ENCODE results near the gene SLC9A8. TPM values are rescaled to one million over a fixed set of nuclear protein-coding genes. Genes with fewer than 3 reads are reported as not detected.

SLC9A8 gene
- total RNA-seq, 1 donor from 2014 or later = 10.5 TPM

- no peak for TF ChIP-seq CTCF (IDR thresholded peaks at IDR 0.05; ENCODE audit: unreplicated experiment)
- Mint-ChIP-seq H3K27me3 (ENCODE audit: unreplicated experiment) (peaks cover 4% of the 10 kb centered on the region), H3K4me3 (ENCODE audit: unreplicated experiment) (no peak overlapping the region), H3K27ac (ENCODE audit: unreplicated experiment) (no peak overlapping the region), H3K36me3 (ENCODE audit: low read depth, unreplicated experiment) (no peaks in the 10 kb centered on the region), H3K4me1 (ENCODE audit: unreplicated experiment) (peaks cover 11% of the 10 kb centered on the region), H3K9me3 (ENCODE audit: unreplicated experiment) (no peaks in the 10 kb centered on the region)
- DNase-seq (ENCODE audit: low spot score) = no peak
These were observed 105.8 kb downstream of the SLC9A8 start for GRCh38 chr20:49918446-49918845.

- Mint-ChIP-seq H3K36me3 (ENCODE audit: low read depth, unreplicated experiment) (no peaks in the 10 kb centered on the region), H3K27ac (ENCODE audit: unreplicated experiment) (no peak overlapping the region), H3K9me3 (ENCODE audit: unreplicated experiment) (no peaks in the 10 kb centered on the region), H3K27me3 (ENCODE audit: unreplicated experiment) (peaks cover 4% of the 10 kb centered on the region), H3K4me3 (ENCODE audit: unreplicated experiment) (no peak overlapping the region), H3K4me1 (ENCODE audit: unreplicated experiment) (peaks cover 11% of the 10 kb centered on the region)
- TF ChIP-seq CTCF (IDR thresholded peaks at IDR 0.05; ENCODE audit: unreplicated experiment) = no peak
- DNase-seq (ENCODE audit: low spot score) = no peak
These were observed 106.4 kb downstream of the SLC9A8 start for GRCh38 chr20:49919009-49919408.

GRCh38 chr20:49919461-49919860 lies 106.8 kb downstream of the SLC9A8 start:
- H3K36me3 Mint-ChIP-seq (ENCODE audit: low read depth, unreplicated experiment) = no peaks in the 10 kb centered on the region
- peaks cover 2% of the 10 kb centered on the region for H3K27me3 Mint-ChIP-seq (ENCODE audit: unreplicated experiment)
- peaks cover 8% of the 10 kb centered on the region for H3K4me1 Mint-ChIP-seq (ENCODE audit: unreplicated experiment)
- no peak for TF ChIP-seq CTCF (IDR thresholded peaks at IDR 0.05; ENCODE audit: unreplicated experiment)
- no peak for DNase-seq (ENCODE audit: low spot score)
- H3K27ac Mint-ChIP-seq (ENCODE audit: unreplicated experiment) = no peak overlapping the region
- no peak overlapping the region for H3K4me3 Mint-ChIP-seq (ENCODE audit: unreplicated experiment)
- H3K9me3 Mint-ChIP-seq (ENCODE audit: unreplicated experiment) = no peaks in the 10 kb centered on the region

- Mint-ChIP-seq H3K9me3 (ENCODE audit: unreplicated experiment) (no peaks in the 10 kb centered on the region), H3K27ac (ENCODE audit: unreplicated experiment) (no peak overlapping the region), H3K4me3 (ENCODE audit: unreplicated experiment) (no peak overlapping the region), H3K36me3 (ENCODE audit: low read depth, unreplicated experiment) (no peaks in the 10 kb centered on the region), H3K4me1 (ENCODE audit: unreplicated experiment) (peaks cover 3% of the 10 kb centered on the region), H3K27me3 (ENCODE audit: unreplicated experiment) (peaks cover 2% of the 10 kb centered on the region)
- DNase-seq (ENCODE audit: low spot score) = no peak
- no peak for TF ChIP-seq CTCF (IDR thresholded peaks at IDR 0.05; ENCODE audit: unreplicated experiment)
These were observed 111.6 kb downstream of the SLC9A8 start for GRCh38 chr20:49924247-49924646.

- Mint-ChIP-seq H3K27ac (ENCODE audit: unreplicated experiment) (no peak overlapping the region), H3K9me3 (ENCODE audit: unreplicated experiment) (no peaks in the 10 kb centered on the region), H3K27me3 (ENCODE audit: unreplicated experiment) (peaks cover 2% of the 10 kb centered on the region), H3K4me3 (ENCODE audit: unreplicated experiment) (no peak overlapping the region), H3K4me1 (ENCODE audit: unreplicated experiment) (peaks cover 3% of the 10 kb centered on the region), H3K36me3 (ENCODE audit: low read depth, unreplicated experiment) (no peaks in the 10 kb centered on the region)
- TF ChIP-seq CTCF (IDR thresholded peaks at IDR 0.05; ENCODE audit: unreplicated experiment) = no peak
- DNase-seq (ENCODE audit: low spot score) = no peak
These were observed 113.3 kb downstream of the SLC9A8 start for GRCh38 chr20:49925901-49926454.
